Measurements from ENCODE around the gene TRRAP.

The TRRAP gene

DNA sequence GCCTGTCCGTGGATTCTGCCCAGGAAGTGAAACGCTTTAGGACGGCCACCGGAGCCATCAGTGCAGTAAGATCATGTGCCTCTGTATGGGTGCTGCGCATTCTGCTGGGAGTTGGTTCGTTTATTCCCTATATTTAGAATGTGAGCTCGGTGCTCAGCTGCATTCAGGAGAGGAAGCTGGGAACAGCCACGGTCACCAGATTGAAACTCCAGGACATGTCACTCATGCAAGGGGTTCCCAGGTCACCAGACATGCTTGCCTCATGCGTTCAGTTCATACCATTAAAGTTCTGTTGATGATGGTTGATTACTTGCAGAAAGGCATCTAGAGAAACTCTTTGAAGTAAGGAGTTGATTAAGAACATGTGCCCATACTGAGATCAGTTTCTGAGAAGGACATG lies 78.1 kb downstream of the TRRAP start:
- no peak overlapping the region for H3K4me3 ChIP-seq (ENCODE audit: low read depth, low read length)
- TF ChIP-seq CTCF (conservative IDR thresholded peaks at IDR 0.05; ENCODE audit: low read depth, low read length), result no peak

GRCh38 chr7:98956937-98957336 lies 78.6 kb downstream of the TRRAP start:
- no peak for DNase-seq (ENCODE audit: low read depth)
- no peak overlapping the region for H3K4me3 ChIP-seq (ENCODE audit: low read depth, low read length)
- no peak for TF ChIP-seq CTCF (conservative IDR thresholded peaks at IDR 0.05; ENCODE audit: low read depth, low read length)

More for the DNA sequence above, 78.1 kb downstream of the TRRAP start:
- DNase-seq (ENCODE audit: low read depth), result no peak

DNA sequence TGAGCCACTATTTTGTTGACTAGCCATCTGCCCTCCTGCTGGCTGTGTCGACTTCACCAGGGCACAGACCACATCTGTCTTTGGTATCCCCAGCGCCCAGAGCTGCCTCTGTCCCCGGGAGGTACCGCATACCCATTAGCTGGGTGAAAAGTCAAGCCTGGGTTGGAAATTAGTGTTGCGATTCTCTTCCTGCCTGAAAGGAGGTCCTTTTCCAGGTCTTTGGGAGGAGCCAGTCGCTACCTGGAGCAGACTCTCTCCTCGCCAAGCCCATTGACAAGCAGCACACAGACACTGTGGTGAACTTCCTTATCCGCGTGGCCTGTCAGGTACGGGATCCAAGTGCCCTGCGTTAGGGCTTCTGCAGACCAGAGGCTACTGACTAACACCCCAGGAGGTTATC lies 79.4 kb downstream of the TRRAP start:
- no peak for DNase-seq (ENCODE audit: low read depth)
- H3K4me3 ChIP-seq (ENCODE audit: low read depth, low read length), result no peak overlapping the region
- TF ChIP-seq CTCF (conservative IDR thresholded peaks at IDR 0.05; ENCODE audit: low read depth, low read length), result no peak

- no peak for TF ChIP-seq CTCF (conservative IDR thresholded peaks at IDR 0.05; ENCODE audit: low read depth, low read length)
- no peak for DNase-seq (ENCODE audit: low read depth)
- H3K4me3 ChIP-seq (ENCODE audit: low read depth, low read length), result no peak overlapping the region
Measured at GRCh38 chr7:98958968-98959367, 80.6 kb downstream of the TRRAP start.

DNA sequence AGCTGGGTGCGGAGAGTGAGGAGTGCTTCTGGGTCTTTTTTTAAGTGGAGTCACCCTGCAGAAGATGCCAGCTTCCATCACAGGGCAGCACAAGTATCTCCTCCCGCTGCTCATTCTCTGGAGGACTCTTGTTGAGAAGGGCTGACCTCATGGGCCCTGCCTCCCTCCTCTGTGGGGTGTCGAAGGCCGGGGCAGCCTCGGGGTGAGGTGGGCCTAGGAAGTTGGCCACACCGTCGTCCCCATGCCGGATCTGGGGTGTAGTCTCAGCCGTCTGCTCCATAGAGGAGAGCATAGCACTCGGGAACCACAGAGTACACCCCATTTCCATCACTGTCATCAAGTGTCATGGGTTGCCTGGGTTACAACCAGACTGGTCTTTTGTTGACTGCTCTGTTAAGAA lies 85.0 kb downstream of the TRRAP start:
- H3K4me3 ChIP-seq (ENCODE audit: low read depth, low read length), result no peak overlapping the region
- TF ChIP-seq CTCF (conservative IDR thresholded peaks at IDR 0.05; ENCODE audit: low read depth, low read length), result no peak
- no peak for DNase-seq (ENCODE audit: low read depth)

DNA sequence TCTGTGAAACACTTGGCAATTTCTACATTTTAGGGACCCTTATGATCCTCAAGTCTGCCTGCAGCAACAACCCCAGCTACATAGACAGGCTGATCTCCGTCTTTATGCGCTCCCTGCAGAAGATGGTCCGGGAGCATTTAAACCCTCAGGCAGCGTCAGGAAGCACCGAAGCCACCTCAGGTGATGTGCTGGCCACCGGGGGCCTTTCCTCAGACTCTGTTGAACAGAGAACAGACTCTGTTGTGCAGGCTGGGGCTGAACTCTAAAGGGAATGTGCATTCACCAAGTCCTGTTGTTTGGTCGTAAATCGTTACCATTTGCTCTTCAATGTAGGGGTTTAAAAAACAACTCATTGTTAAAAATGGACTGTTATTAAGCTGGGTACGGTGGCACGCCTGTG lies 86.3 kb downstream of the TRRAP start:
- DNase-seq (ENCODE audit: low read depth), result no peak
- no peak overlapping the region for H3K4me3 ChIP-seq (ENCODE audit: low read depth, low read length)
- no peak for TF ChIP-seq CTCF (conservative IDR thresholded peaks at IDR 0.05; ENCODE audit: low read depth, low read length)

- no peak for DNase-seq (ENCODE audit: low read depth)
- no peak overlapping the region for H3K4me3 ChIP-seq (ENCODE audit: low read depth, low read length)
Measured at GRCh38 chr7:98968621-98969020, 90.3 kb downstream of the TRRAP start.

More at GRCh38 chr7:98968621-98969020, 90.3 kb downstream of the TRRAP start:
- TF ChIP-seq CTCF (conservative IDR thresholded peaks at IDR 0.05; ENCODE audit: low read depth, low read length), result no peak

Measured in choroid plexus epithelial cell (primary cell).